Muscle of back (tissue), 11 donors: ENCODE data around the gene SCAI. TPM values are rescaled to one million over a fixed set of nuclear protein-coding genes. Genes with fewer than 3 reads are reported as not detected.
"Not testable (repeated sequence)": the region's sequence is repeated elsewhere in the genome, so short reads cannot be mapped to it uniquely, and the experiment has no call there.

ENCODE experiments used
- DNase-seq, 3 donors: peaks; one replicate each; pipeline versions ENCODE4 v3.0.0 to v3.0.0-alpha.2; 2013
- polyA plus RNA-seq, 10 donors: library from polyadenylated mRNA; unstranded; fragments of 120-200 nt; gene quantifications; one replicate each; pipeline ENCODE4 v1.2.1, GENCODE V29; 2013; ENCODE audit not compliant: insufficient read length in 10 of 10

SCAI gene
- polyA plus RNA-seq, 10 donors: 5.4 to 12.0 (median 8.9) TPM

DNA sequence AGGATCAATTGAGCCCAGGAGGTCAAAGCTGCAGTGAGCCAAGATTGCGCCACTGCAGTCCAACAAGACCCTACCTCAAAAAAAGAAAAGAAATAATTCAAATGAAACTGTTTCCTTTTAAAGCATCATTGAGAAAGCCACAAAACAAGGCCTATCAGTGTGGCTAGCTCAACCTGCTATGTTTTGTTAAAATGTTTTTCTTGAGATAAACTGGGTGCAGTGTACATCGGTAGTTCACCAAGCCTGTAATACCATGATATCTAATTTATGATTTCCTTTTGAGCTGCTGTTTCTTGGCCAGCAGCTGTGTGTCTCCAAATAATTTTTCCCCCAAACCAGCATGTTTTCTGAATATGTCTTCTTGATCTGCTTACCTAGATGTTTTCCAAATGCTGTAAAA lies 105.2 kb downstream of the SCAI start:
- DNase-seq: no peak

DNA sequence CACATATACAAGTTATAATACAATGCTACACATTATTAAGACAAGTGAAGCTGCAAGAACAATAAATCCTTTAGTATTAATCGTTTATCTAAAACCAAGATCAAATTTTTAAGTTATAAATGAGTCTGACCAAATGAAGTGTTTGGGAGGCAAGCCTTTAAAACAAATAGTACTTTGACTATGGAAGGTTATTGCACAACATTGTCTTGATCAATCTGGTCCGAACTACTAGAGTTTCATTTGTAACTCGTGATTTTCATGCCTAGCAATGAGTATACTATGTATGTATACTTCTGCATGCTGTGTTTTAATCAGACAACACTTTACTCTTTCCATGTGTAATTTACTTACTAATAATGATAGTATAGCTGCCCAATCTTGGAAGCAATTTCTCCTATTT lies 115.3 kb downstream of the SCAI start:
- DNase-seq: no peak

DNA sequence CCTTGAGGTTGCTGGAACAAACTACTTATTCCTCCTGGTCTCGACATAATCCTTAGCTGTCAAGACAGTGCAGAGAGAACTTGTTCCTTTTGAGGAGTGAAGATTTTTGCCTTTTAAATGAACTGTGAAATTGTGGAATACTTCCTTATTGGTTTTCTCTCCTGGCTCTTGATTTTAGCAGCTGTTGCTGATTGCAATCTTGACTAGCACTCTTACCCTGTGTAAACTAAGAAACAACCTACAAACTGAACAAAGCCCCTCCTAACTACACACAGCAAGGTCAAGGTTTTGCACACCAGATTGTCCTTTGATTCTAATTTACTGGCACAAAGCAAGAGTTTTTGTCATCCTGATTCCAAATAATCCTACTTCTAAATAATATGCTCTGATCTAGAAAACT lies 118.4 kb downstream of the SCAI start:
- DNase-seq: no peak

DNA sequence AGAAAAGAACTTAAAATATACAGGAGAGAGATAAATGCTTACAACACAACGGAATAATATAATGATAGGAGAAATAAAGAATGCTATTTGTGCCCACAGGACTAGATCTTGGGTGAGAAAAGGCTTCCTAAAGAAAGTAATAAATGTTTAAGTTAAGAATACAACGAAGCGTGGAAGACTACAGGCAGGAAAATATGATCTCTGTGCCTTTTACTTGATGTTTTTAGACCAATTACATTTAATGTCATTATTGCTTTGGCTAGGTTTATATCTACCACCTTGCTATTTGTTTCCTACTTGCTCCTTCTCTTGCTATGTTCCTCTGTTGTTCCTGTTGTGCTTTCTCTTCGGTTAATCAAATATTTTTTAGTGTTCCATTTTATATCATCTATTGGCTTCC lies 122.3 kb downstream of the SCAI start:
- DNase-seq: no peak

DNA sequence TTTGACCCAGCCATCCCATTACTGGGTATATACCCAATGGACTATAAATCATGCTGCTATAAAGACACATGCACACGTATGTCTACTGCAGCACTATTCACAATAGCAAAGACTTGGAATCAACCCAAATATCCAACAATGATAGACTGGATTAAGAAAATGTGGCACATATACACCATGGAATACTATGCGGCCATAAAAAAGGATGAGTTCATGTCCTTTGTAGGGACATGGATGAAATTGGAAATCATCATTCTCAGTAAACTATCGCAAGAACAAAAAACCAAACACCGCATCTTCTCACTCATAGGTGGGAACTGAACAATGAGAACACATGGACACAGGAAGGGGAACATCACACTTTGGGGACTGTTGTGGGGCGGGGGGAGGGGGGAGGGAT lies 127.7 kb downstream of the SCAI start:
- DNase-seq: not testable (repeated sequence)

- not testable (repeated sequence) for DNase-seq
Measured at GRCh38 chr9:125012013-125012412, 131.3 kb downstream of the SCAI start.

DNA sequence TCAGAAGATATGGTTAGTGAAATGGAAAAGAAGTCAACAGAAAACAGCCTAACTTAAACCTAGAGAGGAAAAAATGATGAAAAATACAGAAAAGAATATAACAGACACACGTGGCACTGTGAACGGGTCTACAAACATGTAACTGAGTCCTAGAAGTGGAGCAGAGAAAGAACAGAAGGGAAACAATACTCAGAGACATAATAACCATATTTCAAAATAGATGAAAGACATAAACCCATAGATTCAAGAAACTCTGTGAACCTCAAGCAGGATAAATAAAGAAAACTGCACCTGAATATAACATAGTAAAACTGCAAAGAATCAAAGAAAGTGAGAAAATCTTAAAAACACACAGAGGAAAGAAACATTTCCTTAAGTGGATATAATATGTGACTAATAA lies 134.7 kb downstream of the SCAI start:
- DNase-seq: no peak

- DNase-seq: no peak
Measured at GRCh38 chr9:125003332-125003731, 140.0 kb downstream of the SCAI start.

- no peak for DNase-seq
Measured at GRCh38 chr9:124983698-124984097, 159.6 kb downstream of the SCAI start.

- DNase-seq: no peak
Measured at GRCh38 chr9:124980431-124980830, 162.9 kb downstream of the SCAI start.

DNA sequence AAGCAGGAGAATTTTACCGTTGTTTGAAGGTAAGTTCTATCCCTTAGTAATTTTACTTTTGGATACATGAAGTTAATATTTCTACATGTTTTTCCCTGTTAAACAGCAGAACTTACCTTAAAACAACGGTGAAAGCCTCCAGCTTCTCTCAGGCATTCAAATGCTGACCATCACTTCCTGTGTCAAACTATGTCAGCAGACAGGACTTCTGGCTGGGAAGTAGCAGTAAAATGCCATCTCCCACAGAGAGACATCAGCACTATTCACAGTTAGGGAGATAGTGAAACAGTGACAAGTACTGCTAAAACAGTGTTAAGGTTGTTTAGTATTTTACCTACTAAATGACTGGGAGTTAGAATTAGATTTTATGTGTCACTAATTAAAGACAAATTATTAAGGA lies 168.2 kb downstream of the SCAI start:
- DNase-seq: no peak

DNA sequence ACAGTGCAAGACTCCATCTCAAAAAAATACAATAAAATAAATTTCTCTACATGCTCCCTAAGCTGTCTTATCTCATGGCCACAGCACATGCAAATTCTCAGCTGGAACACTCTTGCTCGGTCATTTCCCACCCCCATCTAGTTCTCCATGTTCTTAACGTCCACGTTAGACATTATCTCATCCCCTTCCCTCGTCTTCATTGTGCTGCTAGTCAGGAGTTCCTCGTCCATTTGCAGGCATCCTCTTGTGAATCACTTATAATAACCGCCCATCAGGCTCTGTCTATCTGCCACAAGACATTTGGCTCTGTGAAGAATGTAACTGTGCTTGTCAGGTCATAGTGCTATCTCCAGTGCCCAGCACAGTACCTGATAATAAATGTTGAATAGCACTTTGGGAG lies 169.5 kb downstream of the SCAI start:
- no peak for DNase-seq

- no peak for DNase-seq
Measured at GRCh38 chr9:124972241-124972770, 171.0 kb downstream of the SCAI start.

DNA sequence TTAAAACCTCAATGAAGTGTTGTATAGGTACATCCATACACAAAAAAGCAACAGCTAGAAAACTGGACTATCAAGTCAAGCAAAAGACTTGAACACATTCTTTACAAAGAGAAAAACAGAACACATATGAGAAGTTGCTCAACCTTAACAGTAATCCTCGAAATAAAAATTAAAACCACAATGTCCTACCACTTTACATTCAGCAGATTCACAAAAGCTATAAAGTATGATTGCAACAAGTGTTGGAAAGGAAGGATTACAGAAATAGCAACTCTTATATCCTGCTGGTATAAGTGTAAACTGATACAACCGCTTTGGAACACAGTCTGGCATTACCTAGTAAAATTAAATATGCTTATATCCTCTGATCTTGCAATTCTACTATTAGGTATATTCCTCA lies 173.9 kb downstream of the SCAI start:
- no peak for DNase-seq

DNA sequence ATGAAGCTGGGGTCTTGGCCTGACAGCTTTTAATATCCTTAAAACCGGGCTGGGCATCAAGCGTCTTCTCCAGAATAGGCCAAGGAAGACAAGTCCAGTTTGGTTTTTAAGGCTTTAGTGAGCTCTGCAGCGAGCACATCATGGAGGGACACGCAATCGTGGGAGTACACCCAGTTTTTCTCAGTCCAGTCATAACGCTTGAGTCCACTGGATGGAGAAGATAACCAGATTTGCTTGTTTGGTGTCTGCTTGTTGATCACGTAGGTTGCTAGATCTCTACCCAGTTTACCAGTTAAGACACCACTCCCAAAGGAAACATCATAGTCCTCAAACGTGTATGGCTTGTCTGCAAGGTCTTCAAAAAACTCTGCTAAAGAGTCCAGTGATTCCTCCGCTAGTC lies 175.1 kb downstream of the SCAI start:
- DNase-seq: no peak

GRCh38 chr9:124965775-124966568 lies 177.4 kb downstream of the SCAI start:
- not testable (repeated sequence) for DNase-seq

GRCh38 chr9:124964604-124965003 lies 178.7 kb downstream of the SCAI start:
- DNase-seq: no peak

- no peak for DNase-seq
Measured at GRCh38 chr9:124964056-124964455, 179.3 kb downstream of the SCAI start.

- no peak for DNase-seq
Measured at GRCh38 chr9:124960409-124960752, 182.9 kb downstream of the SCAI start.

DNA sequence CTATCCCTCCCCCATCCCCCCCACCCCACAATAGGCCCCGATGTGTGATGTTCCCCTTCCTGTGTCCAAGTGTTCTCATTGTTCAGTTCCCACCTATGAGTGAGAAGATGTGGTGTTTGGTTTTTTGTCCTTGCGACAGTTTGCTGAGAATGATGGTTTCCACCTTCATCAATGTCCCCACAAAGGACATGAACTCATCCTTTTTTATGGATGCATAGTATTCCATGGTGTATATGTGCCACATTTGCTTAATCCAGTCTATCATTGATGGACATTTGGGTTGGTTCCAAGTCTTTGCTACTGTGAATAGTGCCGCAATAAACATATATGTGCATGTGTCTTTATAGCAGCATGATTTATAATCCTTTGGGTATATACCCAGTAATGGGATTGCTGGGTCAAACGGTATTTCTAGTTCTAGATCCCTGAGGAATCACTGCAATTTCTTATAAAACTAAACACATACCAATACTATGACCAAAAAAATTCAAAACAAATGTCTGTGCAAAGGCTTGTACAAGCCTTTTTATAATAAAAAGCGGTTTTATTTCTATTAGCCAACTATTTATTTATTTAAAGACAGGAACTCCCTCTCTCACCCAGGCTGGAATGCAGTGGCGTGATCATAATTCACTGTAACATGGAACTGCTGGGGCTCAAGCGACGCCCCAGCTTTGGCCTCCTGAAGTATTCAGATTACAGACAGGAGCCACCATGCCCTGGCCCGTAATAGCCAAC lies 183.5 kb downstream of the SCAI start:
- DNase-seq: not testable (repeated sequence)

DNA sequence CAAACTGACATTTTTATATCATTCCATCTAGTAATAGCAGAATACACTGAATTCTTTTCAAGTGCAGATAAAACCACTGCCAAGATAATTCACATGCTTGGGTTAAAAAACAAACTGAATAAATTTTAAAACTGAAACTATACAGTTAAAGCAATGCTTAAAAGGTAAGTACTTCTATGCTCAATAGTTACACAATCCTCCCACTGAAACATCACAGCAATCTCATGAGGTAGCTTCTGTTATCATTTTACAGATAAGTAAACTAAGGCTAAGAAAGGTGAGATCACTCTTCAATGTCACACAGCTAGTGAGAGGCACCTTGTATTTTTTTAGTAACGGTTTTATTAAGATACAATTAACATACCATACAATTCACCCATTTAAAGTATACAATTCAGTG lies 189.1 kb downstream of the SCAI start:
- DNase-seq: no peak

DNA sequence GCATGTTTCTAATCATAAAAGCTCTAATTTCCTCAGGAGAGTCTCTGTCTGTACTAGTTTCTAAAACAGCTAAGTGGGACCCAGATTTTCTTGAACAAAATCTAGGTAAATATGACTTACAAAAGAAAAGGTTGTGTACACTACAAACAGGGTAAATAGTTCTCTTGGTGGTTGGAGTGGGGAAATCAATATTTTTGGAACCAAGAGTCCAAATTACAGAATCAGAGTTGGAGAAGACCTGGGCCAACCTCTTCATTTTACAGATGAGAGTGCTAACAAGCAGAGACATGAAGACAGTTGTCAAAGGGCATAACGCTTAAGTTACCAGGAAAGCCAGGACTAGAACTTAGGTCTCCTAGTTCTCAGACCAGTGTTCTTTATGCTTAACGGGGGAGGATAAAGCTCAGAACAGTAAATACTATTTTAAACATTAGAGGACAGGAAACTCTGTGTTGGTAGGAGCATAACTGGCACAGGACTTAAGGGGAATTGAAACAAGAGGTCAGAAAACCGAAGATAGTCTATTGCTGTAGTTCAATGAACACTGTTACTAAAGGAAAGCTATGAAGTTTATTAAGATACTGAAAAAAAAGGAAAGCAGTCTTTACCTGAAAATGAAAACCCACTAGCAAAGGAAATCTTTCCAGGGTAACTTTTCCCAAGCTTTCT lies 193.1 kb downstream of the SCAI start:
- DNase-seq: no peak

DNA sequence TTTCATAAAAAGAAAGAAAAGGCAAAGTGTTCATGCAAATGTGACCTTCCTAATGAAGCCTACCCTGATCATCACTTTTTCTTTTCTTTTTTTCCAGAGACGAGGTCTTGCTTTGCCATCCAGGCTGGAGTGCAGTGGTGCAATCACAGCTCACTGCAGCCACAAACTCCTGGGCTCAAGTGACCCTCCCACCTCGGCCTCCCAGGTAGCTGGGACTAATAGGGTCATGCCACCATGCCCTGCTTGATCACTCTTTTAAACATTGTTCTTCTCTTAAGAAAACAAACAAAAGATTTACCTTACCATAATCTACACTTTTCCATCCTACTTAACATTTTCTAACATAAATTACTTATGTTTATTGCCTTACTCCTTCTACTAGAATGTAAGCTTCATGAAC lies 193.9 kb downstream of the SCAI start:
- no peak for DNase-seq
